GM21423 (cell line): Measurements from ENCODE around the gene PATL1.
"Not testable (repeated sequence)": the region's sequence is repeated elsewhere in the genome, so short reads cannot be mapped to it uniquely, and the experiment has no call there.

Experiments
- ATAC-seq: cut with Tn5 transposase; IDR thresholded peaks from one replicate; pipeline ENCODE4 v1.9.1; 2021; ENCODE audit warnings: mild to moderate bottlenecking, moderate library complexity; ENCODE audit not compliant: unreplicated experiment

The PATL1 gene

GRCh38 chr11:59668950-59669610 is at the start of gene PATL1:
PATL1 (minus strand) TSS chr11:59669037; CDS start chr11:59668895, 142 bp downstream.
- ATAC-seq, result peak; percentile 95

GRCh38 chr11:59716051-59716450 is 47.2 kb upstream of the PATL1 start:
- ATAC-seq, result no peak

GRCh38 chr11:59713745-59714144 is 44.9 kb upstream of the PATL1 start, which contains the start of gene OR10V1:
OR10V1 (minus strand) TSS chr11:59713845; CDS start chr11:59713845, 0 bp downstream.
- no peak for ATAC-seq

- ATAC-seq, result no peak
These were observed 41.5 kb upstream of the PATL1 start for GRCh38 chr11:59710136-59710847.

GRCh38 chr11:59708537-59708936 is 39.7 kb upstream of the PATL1 start:
- ATAC-seq, result no peak

GRCh38 chr11:59707371-59707770 is 38.5 kb upstream of the PATL1 start:
- ATAC-seq, result no peak

- no peak for ATAC-seq
These were observed 37.9 kb upstream of the PATL1 start for GRCh38 chr11:59706518-59707285.

- no peak for ATAC-seq
These were observed 36.5 kb upstream of the PATL1 start for GRCh38 chr11:59705294-59705693.

- ATAC-seq, result not testable (repeated sequence)
These were observed 34.7 kb upstream of the PATL1 start for GRCh38 chr11:59703515-59703914.

- ATAC-seq, result not testable (repeated sequence)
These were observed 31.3 kb upstream of the PATL1 start for GRCh38 chr11:59700157-59700556.

- ATAC-seq, result no peak
These were observed 29.7 kb upstream of the PATL1 start for GRCh38 chr11:59698506-59698905.

GRCh38 chr11:59692915-59693314 is 24.1 kb upstream of the PATL1 start:
- no peak for ATAC-seq

GRCh38 chr11:59691156-59691555 is 22.3 kb upstream of the PATL1 start:
- ATAC-seq, result no peak

GRCh38 chr11:59689015-59689414 is 20.2 kb upstream of the PATL1 start:
- ATAC-seq, result no peak

- ATAC-seq, result not testable (repeated sequence)
These were observed 12.5 kb upstream of the PATL1 start for GRCh38 chr11:59681260-59681725.

- ATAC-seq, result no peak
These were observed 11.7 kb upstream of the PATL1 start for GRCh38 chr11:59680287-59681154.

GRCh38 chr11:59679347-59679746 is 10.5 kb upstream of the PATL1 start:
- no peak for ATAC-seq

- ATAC-seq, result no peak
These were observed 10.0 kb upstream of the PATL1 start for GRCh38 chr11:59678813-59679165.

- no peak for ATAC-seq
These were observed 9.4 kb upstream of the PATL1 start for GRCh38 chr11:59678118-59678812.

GRCh38 chr11:59676205-59676604 is 7.4 kb upstream of the PATL1 start:
- ATAC-seq, result no peak
